Pulmonary artery endothelial cell (primary cell): ENCODE measurements around the gene CFTR. TPM values are rescaled to one million over a fixed set of nuclear protein-coding genes. Genes with fewer than 3 reads are reported as not detected.
A peak's percentile ranks its signal among the peaks of the same experiment; 100 is the strongest.
"Not testable (repeated sequence)": the region's sequence is repeated elsewhere in the genome, so short reads cannot be mapped to it uniquely, and the experiment has no call there.

ENCODE experiments used
- DNase-seq: peaks from one replicate; pipeline ENCODE4 v3.0.0-alpha.2; 2011; ENCODE audit warnings: low read depth, low spot score
- total RNA-seq: library from RNA; depleted of rRNA; stranded (reverse); fragments of >200 nt; gene quantifications from 2 replicates; pipeline ENCODE4 v1.2.3, GENCODE V29; 2014

The CFTR gene
- total RNA-seq, 1 donor from 2014 or later: not detected

GRCh38 chr7:117686311-117686935 lies 206.6 kb downstream of the CFTR start:
- no peak for DNase-seq

DNA sequence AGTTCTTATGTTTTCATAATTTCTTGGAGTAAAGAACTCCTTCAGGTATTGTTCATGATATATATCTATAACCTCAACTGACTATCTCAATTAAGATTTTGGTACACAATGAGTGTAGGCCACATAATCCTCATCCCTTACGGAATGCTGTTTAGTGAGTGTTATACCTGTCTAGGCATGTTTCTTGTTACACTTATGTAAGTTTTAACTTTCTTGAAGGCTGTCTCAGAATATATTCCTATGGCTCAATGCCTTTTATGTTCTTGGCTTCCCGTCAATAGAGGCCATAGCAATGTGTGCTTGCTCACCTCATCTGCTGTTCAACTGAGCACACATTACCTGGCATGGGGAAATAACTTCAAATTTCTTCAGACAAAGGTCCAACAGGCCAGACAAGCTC lies 208.3 kb downstream of the CFTR start:
- no peak for DNase-seq

DNA sequence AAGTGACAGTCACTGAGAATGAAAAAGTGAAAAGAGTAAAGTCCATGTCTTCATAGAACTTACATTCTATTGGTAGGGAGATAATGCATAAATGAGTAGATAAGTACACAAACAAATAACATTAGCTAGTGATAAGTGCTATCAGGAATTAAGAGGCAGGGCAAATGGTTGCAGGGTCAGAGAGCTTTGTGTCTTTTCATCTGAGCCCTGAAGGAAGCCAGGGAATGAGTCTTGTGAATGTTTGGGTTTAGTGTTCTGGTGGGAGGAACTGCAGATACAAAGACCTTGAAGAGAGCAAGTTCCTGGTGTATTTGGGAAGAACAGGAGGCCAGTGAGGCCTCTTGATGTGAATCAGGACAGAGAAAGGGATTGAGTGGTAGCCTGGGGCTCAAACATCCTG lies 209.6 kb downstream of the CFTR start:
- DNase-seq: no peak

DNA sequence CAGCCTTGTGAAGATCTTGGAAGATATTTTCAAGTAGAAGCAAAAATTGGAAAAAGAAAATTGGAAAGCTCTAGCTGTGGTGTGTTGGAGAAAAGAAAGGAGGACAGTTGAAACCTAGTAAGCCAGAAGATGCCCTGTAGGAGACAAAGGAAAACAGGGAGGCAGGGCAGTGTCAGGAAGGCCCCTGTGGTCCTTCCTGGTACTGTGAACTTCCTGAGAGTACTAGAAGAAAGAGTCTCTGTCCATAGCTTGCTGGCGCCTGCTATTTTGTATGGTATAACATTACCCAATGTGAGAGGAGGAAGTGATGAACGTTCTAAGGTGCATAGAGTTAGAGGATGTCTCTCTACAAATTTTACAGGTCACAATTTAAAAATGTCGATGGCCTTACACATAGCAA lies 210.3 kb downstream of the CFTR start:
- DNase-seq: no peak

- no peak for DNase-seq
Observed at GRCh38 chr7:117692338-117692737, 212.5 kb downstream of the CFTR start.

DNA sequence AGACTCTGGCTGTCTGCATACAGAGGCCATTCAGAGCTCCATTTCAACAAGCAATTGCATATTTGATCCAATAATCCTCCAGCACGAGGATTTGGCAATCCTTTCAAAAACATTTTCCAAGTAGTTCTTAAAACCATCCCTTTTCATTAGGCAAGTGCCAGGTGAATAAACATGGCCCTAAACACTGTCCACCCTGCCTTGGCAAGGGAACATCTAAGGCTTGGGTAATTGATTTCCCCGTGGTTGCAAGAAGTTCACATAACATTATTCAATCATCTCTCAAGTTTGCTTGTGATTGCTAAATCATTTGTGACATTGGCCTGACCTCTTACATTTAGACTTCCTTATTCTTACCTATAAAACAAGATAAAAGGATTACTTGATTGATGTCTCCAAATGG lies 218.2 kb downstream of the CFTR start:
- no peak for DNase-seq

DNA sequence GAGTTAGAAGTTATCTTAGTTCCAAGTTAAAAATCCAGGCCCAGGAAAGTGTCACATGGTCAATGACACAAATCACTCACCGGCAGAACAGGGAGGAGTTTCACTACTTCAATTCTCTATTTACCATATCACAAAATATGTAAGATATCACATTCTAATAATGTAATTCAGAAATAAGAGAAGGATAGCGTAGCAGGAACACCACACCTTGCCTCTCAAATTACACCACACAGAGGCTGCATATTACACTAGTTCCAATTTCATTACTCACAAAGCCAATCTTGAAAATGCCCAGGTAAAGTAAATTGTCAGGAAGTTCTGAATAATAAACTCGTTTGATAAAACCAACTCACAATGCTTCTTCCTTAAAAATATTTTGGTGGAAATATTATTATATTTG lies 224.2 kb downstream of the CFTR start:
- DNase-seq: no peak

- DNase-seq: no peak
Observed at GRCh38 chr7:117705630-117706029, 225.8 kb downstream of the CFTR start.

DNA sequence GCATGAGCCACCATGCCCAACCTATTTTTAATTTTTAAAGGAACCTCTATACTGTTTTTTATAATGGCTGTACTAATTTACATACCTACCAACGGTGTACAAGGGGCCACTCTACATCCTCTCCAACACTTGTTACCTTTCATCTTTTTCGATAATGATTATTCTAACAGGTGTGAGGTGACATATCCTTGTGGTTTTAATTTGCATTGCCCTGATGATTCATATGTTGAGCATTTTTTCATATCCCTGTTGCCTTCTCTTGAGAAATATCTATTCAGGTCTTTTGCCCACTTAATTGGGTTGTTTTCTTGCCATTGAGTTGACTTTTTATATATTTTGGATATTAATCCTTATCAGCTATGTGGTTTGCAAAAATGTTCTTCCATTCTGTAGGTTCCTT lies 226.4 kb downstream of the CFTR start:
- no peak for DNase-seq

- DNase-seq: no peak
Observed at GRCh38 chr7:117707080-117707479, 227.3 kb downstream of the CFTR start.

DNA sequence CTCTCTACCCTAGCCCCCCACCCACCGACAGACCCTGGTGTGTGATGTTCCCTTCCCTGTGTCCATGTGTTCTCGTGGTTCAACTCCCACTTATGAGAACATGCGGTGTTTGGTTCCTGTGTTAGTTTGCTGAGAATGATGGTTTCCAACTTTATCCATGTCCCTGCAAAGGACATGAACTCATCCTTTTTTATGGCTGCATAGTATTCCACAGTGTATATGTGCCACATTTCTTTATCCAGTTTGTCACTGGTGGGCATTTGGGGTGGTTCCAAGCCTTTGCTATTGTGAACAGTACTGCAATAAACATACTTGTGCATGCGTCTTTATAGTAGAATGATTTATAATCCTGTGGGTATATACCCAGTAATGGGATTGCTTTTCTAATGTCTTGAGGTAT lies 228.3 kb downstream of the CFTR start:
- DNase-seq: not testable (repeated sequence)

GRCh38 chr7:117711556-117711955 lies 231.7 kb downstream of the CFTR start:
- no peak for DNase-seq

- peak; percentile 10 for DNase-seq
Observed at GRCh38 chr7:117715784-117716445, 236.1 kb downstream of the CFTR start.

- no peak for DNase-seq
Observed at GRCh38 chr7:117716707-117717299, 237.0 kb downstream of the CFTR start.

- no peak for DNase-seq
Observed at GRCh38 chr7:117717357-117717756, 237.5 kb downstream of the CFTR start.

Other genes starting within 250 kb of the CFTR start
- gene WNT2, start 157.0 kb upstream of the CFTR start, total RNA-seq: not detected in 2 replicates
- gene ASZ1, start 52.5 kb upstream of the CFTR start, total RNA-seq: not detected in 2 replicates